NCI-H2196 (cell line): ENCODE data around the gene PTPRD.

Source experiments
- DNase-seq: peaks from one replicate; lab custom pipeline; 2025; ENCODE audit not compliant: unreplicated experiment; lab: John Stamatoyannopoulos, UW

Gene PTPRD

GRCh38 chr9:8429768-8430167 is 2183.0 kb downstream of the PTPRD start:
- no peak for DNase-seq

- DNase-seq = no peak
Observed at GRCh38 chr9:8429157-8429556, 2183.6 kb downstream of the PTPRD start.

GRCh38 chr9:8428389-8428788 is 2184.4 kb downstream of the PTPRD start:
- no peak for DNase-seq

GRCh38 chr9:8424786-8425410 is 2187.9 kb downstream of the PTPRD start:
- no peak for DNase-seq

GRCh38 chr9:8420416-8420815 is 2192.4 kb downstream of the PTPRD start:
- DNase-seq = no peak

GRCh38 chr9:8419596-8420275 is 2193.1 kb downstream of the PTPRD start:
- no peak for DNase-seq

- DNase-seq = no peak
Observed at GRCh38 chr9:8417341-8417740, 2195.5 kb downstream of the PTPRD start.

GRCh38 chr9:8412327-8412726 is 2200.5 kb downstream of the PTPRD start:
- no peak for DNase-seq

GRCh38 chr9:8408575-8409190 is 2204.1 kb downstream of the PTPRD start:
- DNase-seq = no peak

- no peak for DNase-seq
Observed at GRCh38 chr9:8401961-8402705, 2210.7 kb downstream of the PTPRD start.

- no peak for DNase-seq
Observed at GRCh38 chr9:8400378-8400777, 2212.4 kb downstream of the PTPRD start.

- no peak for DNase-seq
Observed at GRCh38 chr9:8395022-8395421, 2217.8 kb downstream of the PTPRD start.

- no peak for DNase-seq
Observed at GRCh38 chr9:8394341-8394740, 2218.5 kb downstream of the PTPRD start.

GRCh38 chr9:8392866-8393265 is 2219.9 kb downstream of the PTPRD start:
- DNase-seq = no peak

- DNase-seq = no peak
Observed at GRCh38 chr9:8391566-8391965, 2221.2 kb downstream of the PTPRD start.

GRCh38 chr9:8391132-8391531 is 2221.7 kb downstream of the PTPRD start:
- no peak for DNase-seq

GRCh38 chr9:8390571-8390970 is 2222.2 kb downstream of the PTPRD start:
- DNase-seq = no peak

GRCh38 chr9:8389531-8389930 is 2223.3 kb downstream of the PTPRD start:
- no peak for DNase-seq

- DNase-seq = no peak
Observed at GRCh38 chr9:8388132-8388531, 2224.7 kb downstream of the PTPRD start.

- DNase-seq = no peak
Observed at GRCh38 chr9:8384091-8384490, 2228.7 kb downstream of the PTPRD start.

GRCh38 chr9:8382777-8383527 is 2229.8 kb downstream of the PTPRD start:
- no peak for DNase-seq
